ENCODE results near the gene PCDHGA10.
"Not testable (repeated sequence)": the region's sequence is repeated elsewhere in the genome, so short reads cannot be mapped to it uniquely, and the experiment has no call there.

The PCDHGA10 gene

GRCh38 chr5:141427783-141428426, 15.1 kb downstream of the PCDHGA10 start:
- ATAC-seq (ENCODE audit: low read depth) (no peak), DNase-seq (ENCODE audit: low spot score in 2 of 2) (no peak)
- peaks cover 6% of the 10 kb centered on the region for H3K4me1 Mint-ChIP-seq
- H3K9me3 Mint-ChIP-seq: peaks cover 10% of the 10 kb centered on the region
- no peak overlapping the region for H3K4me3 Mint-ChIP-seq
- H3K27ac Mint-ChIP-seq: no peak overlapping the region
- H3K36me3 Mint-ChIP-seq: peaks cover 6% of the 10 kb centered on the region
- H3K27me3 Mint-ChIP-seq: peaks cover 16% of the 10 kb centered on the region

DNA sequence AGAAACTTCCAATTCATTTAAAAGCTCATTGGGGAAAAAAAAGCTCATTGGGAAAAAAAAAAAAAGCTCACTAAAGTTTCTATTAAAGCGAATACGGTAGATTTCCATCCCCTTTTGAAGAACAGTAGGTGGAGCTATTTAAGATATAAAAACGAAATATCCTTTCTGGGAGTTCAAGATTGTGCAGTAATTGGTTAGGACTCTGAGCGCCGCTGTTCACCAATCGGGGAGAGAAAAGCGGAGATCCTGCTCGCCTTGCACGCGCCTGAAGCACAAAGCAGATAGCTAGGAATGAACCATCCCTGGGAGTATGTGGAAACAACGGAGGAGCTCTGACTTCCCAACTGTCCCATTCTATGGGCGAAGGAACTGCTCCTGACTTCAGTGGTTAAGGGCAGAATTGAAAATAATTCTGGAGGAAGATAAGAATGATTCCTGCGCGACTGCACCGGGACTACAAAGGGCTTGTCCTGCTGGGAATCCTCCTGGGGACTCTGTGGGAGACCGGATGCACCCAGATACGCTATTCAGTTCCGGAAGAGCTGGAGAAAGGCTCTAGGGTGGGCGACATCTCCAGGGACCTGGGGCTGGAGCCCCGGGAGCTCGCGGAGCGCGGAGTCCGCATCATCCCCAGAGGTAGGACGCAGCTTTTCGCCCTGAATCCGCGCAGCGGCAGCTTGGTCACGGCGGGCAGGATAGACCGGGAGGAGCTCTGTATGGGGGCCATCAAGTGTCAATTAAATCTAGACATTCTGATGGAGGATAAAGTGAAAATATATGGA, 17.7 kb downstream of the PCDHGA10 start, which contains the start of gene PCDHGA12:
TSS of gene PCDHGA12 (plus strand) at position 176 of the 782 bp plus-strand sequence. CDS start at position 429, 253 bp downstream.
- DNase-seq (ENCODE audit: low spot score in 2 of 2) (peak in 1 of 2 donors; percentile 51), ATAC-seq (ENCODE audit: low read depth) (peak; percentile 83)
- H3K4me3 Mint-ChIP-seq: peak within 1 kb of the TSS; percentile 91
- peaks cover 8% of the 10 kb centered on the region for H3K36me3 Mint-ChIP-seq
- H3K27ac Mint-ChIP-seq: peak within 1 kb of the TSS; percentile 74
- H3K9me3 Mint-ChIP-seq: peaks cover 12% of the 10 kb centered on the region
- H3K4me1 Mint-ChIP-seq: peaks cover 6% of the 10 kb centered on the region
- peaks cover 10% of the 10 kb centered on the region for H3K27me3 Mint-ChIP-seq

- peak in 1 of 2 donors; percentile 52 for DNase-seq (ENCODE audit: low spot score in 2 of 2)
- peak overlapping the region; percentile 74 for H3K27ac Mint-ChIP-seq
- peaks cover 8% of the 10 kb centered on the region for H3K36me3 Mint-ChIP-seq
- H3K9me3 Mint-ChIP-seq: peaks cover 12% of the 10 kb centered on the region
- peaks cover 6% of the 10 kb centered on the region for H3K4me1 Mint-ChIP-seq
- H3K4me3 Mint-ChIP-seq: peak overlapping the region; percentile 91
- H3K27me3 Mint-ChIP-seq: peaks cover 10% of the 10 kb centered on the region
- ATAC-seq (ENCODE audit: low read depth): peak; percentile 61
Observed at GRCh38 chr5:141431286-141431685, 18.5 kb downstream of the PCDHGA10 start.

- peak overlapping the region; percentile 91 for H3K4me3 Mint-ChIP-seq
- not testable (repeated sequence) for H3K4me1 Mint-ChIP-seq; H3K36me3 Mint-ChIP-seq; ATAC-seq (ENCODE audit: low read depth); H3K9me3 Mint-ChIP-seq; DNase-seq (ENCODE audit: low spot score in 2 of 2)
- H3K27me3 Mint-ChIP-seq: peaks cover 10% of the 10 kb centered on the region
- peak overlapping the region; percentile 24 for H3K27ac Mint-ChIP-seq
Observed at GRCh38 chr5:141432308-141432707, 19.5 kb downstream of the PCDHGA10 start.

- H3K4me3 Mint-ChIP-seq; H3K36me3 Mint-ChIP-seq; DNase-seq (ENCODE audit: low spot score in 2 of 2); H3K4me1 Mint-ChIP-seq; ATAC-seq (ENCODE audit: low read depth); H3K9me3 Mint-ChIP-seq: not testable (repeated sequence)
- Mint-ChIP-seq H3K27ac (peak overlapping the region; percentile 18), H3K27me3 (peaks cover 10% of the 10 kb centered on the region)
Observed at GRCh38 chr5:141432726-141433125, 19.9 kb downstream of the PCDHGA10 start.

- DNase-seq (ENCODE audit: low spot score in 2 of 2) (no peak), ATAC-seq (ENCODE audit: low read depth) (no peak)
- Mint-ChIP-seq H3K4me1 (peaks cover 6% of the 10 kb centered on the region), H3K4me3 (no peak overlapping the region), H3K27me3 (peaks cover 8% of the 10 kb centered on the region), H3K9me3 (peaks cover 10% of the 10 kb centered on the region), H3K27ac (no peak overlapping the region), H3K36me3 (peaks cover 5% of the 10 kb centered on the region)
Observed at GRCh38 chr5:141434006-141434405, 21.2 kb downstream of the PCDHGA10 start.

GRCh38 chr5:141437221-141437620, 24.4 kb downstream of the PCDHGA10 start:
- Mint-ChIP-seq H3K4me1 (no peaks in the 10 kb centered on the region), H3K27me3 (no peaks in the 10 kb centered on the region), H3K4me3 (no peak overlapping the region), H3K9me3 (peaks cover 6% of the 10 kb centered on the region), H3K36me3 (peaks cover 7% of the 10 kb centered on the region), H3K27ac (no peak overlapping the region)
- ATAC-seq (ENCODE audit: low read depth) (no peak), DNase-seq (ENCODE audit: low spot score in 2 of 2) (no peak)

- peaks cover 5% of the 10 kb centered on the region for H3K9me3 Mint-ChIP-seq
Observed at GRCh38 chr5:141439411-141440141, 26.8 kb downstream of the PCDHGA10 start.

GRCh38 chr5:141440341-141440740, 27.6 kb downstream of the PCDHGA10 start:
- no peaks in the 10 kb centered on the region for H3K4me1 Mint-ChIP-seq
- H3K9me3 Mint-ChIP-seq: peaks cover 5% of the 10 kb centered on the region
- no peak overlapping the region for H3K27ac Mint-ChIP-seq
- peaks cover 2% of the 10 kb centered on the region for H3K36me3 Mint-ChIP-seq
- ATAC-seq (ENCODE audit: low read depth) (no peak), DNase-seq (ENCODE audit: low spot score in 2 of 2) (no peak)
- H3K4me3 Mint-ChIP-seq: no peak overlapping the region
- H3K27me3 Mint-ChIP-seq: peaks cover 2% of the 10 kb centered on the region

More at GRCh38 chr5:141439411-141440141, 26.8 kb downstream of the PCDHGA10 start:
- Mint-ChIP-seq H3K4me1 (no peaks in the 10 kb centered on the region), H3K27ac (no peak overlapping the region), H3K4me3 (no peak overlapping the region), H3K27me3 (peaks cover under 1% of the 10 kb centered on the region), H3K36me3 (peaks cover 2% of the 10 kb centered on the region)
- DNase-seq (ENCODE audit: low spot score in 2 of 2) (no peak), ATAC-seq (ENCODE audit: low read depth) (no peak)

DNA sequence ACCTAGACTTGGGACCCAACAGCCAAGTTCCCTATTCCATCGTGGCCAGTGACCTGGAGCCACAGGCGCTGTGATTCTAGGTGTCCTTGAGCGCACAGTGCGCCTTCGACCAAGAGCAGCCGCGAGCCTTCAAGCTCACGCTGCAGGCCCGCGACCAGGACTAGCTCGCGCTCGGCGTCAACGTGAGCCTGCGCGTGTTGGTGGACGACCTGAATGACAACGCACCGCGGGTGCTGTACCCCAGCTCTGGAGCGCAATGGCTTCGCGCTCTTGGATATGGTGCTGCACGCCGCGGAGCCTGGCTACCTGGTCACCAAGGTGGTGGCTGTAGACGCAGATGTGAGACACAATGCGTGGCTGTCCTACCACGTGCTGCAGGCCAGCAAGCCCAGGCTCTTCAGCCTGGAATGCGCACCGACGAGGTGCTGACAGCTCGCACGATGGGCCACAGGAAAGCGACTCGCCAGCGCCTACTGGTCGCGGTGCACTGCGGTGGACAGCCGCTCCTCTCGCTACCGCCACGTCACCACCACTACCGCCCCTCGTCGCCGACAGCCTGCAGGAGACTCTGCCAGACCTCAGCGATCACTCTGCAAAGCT, 28.9 kb downstream of the PCDHGA10 start:
- no peak overlapping the region for H3K27ac Mint-ChIP-seq
- no peak overlapping the region for H3K4me3 Mint-ChIP-seq

GRCh38 chr5:141465351-141465750, 52.6 kb downstream of the PCDHGA10 start:
- Mint-ChIP-seq H3K36me3 (peaks cover 2% of the 10 kb centered on the region), H3K27ac (no peak overlapping the region), H3K27me3 (peaks cover 3% of the 10 kb centered on the region), H3K4me1 (no peaks in the 10 kb centered on the region), H3K9me3 (peaks cover 3% of the 10 kb centered on the region), H3K4me3 (no peak overlapping the region)
- ATAC-seq (ENCODE audit: low read depth) (no peak), DNase-seq (ENCODE audit: low spot score in 2 of 2) (no peak)

More for the DNA sequence above, 28.9 kb downstream of the PCDHGA10 start:
- Mint-ChIP-seq H3K36me3 (peaks cover 2% of the 10 kb centered on the region), H3K9me3 (peaks cover 5% of the 10 kb centered on the region), H3K27me3 (peaks cover 2% of the 10 kb centered on the region), H3K4me1 (no peaks in the 10 kb centered on the region)
- ATAC-seq (ENCODE audit: low read depth) (no peak), DNase-seq (ENCODE audit: low spot score in 2 of 2) (no peak)

All from memory B cell (primary cell).